Hypothalamus (tissue), 51 donors: Measurements from ENCODE around the gene ACTC1.

Source experiments
- DNase-seq, 51 donors: peaks; one replicate each; lab custom pipeline; 2025; lab: John Stamatoyannopoulos, UW

The ACTC1 gene

GRCh38 chr15:34802803-34803750 lies 7.7 kb upstream of the ACTC1 start:
- DNase-seq = no peak

GRCh38 chr15:34802371-34802770 lies 7.0 kb upstream of the ACTC1 start:
- DNase-seq = no peak

GRCh38 chr15:34799149-34800101 lies 4.1 kb upstream of the ACTC1 start:
- peak in 20 of 51 donors; percentile 2 to 47 (median 7) for DNase-seq

- DNase-seq = no peak
These were observed 1.6 kb upstream of the ACTC1 start for GRCh38 chr15:34796847-34797435.

- DNase-seq = no peak
These were observed 651 bp downstream of the ACTC1 start for GRCh38 chr15:34794590-34795206.

- peak in 1 of 51 donors; percentile 14 for DNase-seq
These were observed 1.4 kb downstream of the ACTC1 start for GRCh38 chr15:34793901-34794300.

GRCh38 chr15:34793071-34793470 lies 2.3 kb downstream of the ACTC1 start:
- DNase-seq = no peak

GRCh38 chr15:34791701-34792100 lies 3.6 kb downstream of the ACTC1 start:
- no peak for DNase-seq

- no peak for DNase-seq
These were observed 5.2 kb downstream of the ACTC1 start for GRCh38 chr15:34790121-34790520.

GRCh38 chr15:34789326-34789725 lies 6.0 kb downstream of the ACTC1 start:
- no peak for DNase-seq

GRCh38 chr15:34786206-34786605 lies 9.1 kb downstream of the ACTC1 start:
- DNase-seq = no peak

- no peak for DNase-seq
These were observed 11.4 kb downstream of the ACTC1 start for GRCh38 chr15:34783991-34784390.

- no peak for DNase-seq
These were observed 11.9 kb downstream of the ACTC1 start for GRCh38 chr15:34783431-34783830.

- DNase-seq = no peak
These were observed 12.4 kb downstream of the ACTC1 start for GRCh38 chr15:34782901-34783300.

GRCh38 chr15:34780725-34781124 lies 14.6 kb downstream of the ACTC1 start:
- no peak for DNase-seq

GRCh38 chr15:34776606-34777105 lies 18.7 kb downstream of the ACTC1 start:
- no peak for DNase-seq

- DNase-seq = no peak
These were observed 21.4 kb downstream of the ACTC1 start for GRCh38 chr15:34773917-34774316.

GRCh38 chr15:34773013-34773412 lies 22.3 kb downstream of the ACTC1 start:
- no peak for DNase-seq

- no peak for DNase-seq
These were observed 23.0 kb downstream of the ACTC1 start for GRCh38 chr15:34772312-34772711.

GRCh38 chr15:34769711-34770110 lies 25.6 kb downstream of the ACTC1 start:
- no peak for DNase-seq
